Measurements from ENCODE around the gene ECSCR. TPM values are rescaled to one million over a fixed set of nuclear protein-coding genes. Genes with fewer than 3 reads are reported as not detected.
"Not testable (repeated sequence)": the region's sequence is repeated elsewhere in the genome, so short reads cannot be mapped to it uniquely, and the experiment has no call there.

ECSCR gene, protein sequence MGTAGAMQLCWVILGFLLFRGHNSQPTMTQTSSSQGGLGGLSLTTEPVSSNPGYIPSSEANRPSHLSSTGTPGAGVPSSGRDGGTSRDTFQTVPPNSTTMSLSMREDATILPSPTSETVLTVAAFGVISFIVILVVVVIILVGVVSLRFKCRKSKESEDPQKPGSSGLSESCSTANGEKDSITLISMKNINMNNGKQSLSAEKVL
- not detected for polyA plus RNA-seq (2012; ENCODE audit: missing spikeins)

DNA sequence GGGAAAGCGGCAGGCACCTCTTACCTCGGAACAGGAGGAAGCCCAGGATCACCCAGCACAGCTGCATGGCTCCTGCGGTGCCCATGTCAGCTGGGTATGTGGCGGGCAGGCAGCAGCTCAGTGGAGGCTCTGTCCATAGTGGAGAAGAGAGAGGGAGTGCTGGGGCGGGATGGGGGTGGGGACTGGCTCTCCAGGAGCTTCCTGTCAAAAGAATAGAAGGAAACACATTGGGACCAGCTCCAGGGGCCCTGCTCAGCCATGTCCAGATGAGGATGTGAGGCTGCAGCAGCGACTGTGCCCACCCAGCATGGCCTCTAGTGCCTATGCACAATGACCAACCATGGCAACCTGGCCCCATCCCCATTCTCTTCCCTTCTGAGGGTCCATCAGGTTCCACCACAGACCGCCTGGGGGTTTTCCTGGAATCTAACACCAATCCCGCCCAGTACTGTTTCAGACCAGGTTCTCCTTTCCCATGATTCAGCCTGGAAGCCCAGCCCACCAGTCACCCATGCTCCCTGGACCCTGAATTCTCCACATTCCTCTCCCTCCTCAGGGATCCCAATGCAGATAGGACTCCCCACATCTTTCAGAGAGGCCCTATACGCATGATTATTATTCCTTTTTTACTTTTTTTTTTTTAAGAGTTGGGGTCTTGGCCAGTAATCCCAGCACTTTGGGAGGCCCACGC lies at the start of gene ECSCR:
Gene ECSCR (minus strand): TSS at position 158 of the 691 bp plus-strand sequence. CDS start 73 bp downstream, at position 85.
- DNase-seq (ENCODE audit: insufficient read length): no peak
- no peak for TF ChIP-seq TAF1 (IDR thresholded peaks at IDR 0.05; ENCODE audit: borderline replicate concordance, low read depth, low read length)
- no peak for TF ChIP-seq POLR2AphosphoS5 (IDR thresholded peaks at IDR 0.05; ENCODE audit: low read depth, low read length)
- no peak for TF ChIP-seq POLR2A (IDR thresholded peaks at IDR 0.05; ENCODE audit: low read depth, low read length)
- FAIRE-seq: no peak

DNA sequence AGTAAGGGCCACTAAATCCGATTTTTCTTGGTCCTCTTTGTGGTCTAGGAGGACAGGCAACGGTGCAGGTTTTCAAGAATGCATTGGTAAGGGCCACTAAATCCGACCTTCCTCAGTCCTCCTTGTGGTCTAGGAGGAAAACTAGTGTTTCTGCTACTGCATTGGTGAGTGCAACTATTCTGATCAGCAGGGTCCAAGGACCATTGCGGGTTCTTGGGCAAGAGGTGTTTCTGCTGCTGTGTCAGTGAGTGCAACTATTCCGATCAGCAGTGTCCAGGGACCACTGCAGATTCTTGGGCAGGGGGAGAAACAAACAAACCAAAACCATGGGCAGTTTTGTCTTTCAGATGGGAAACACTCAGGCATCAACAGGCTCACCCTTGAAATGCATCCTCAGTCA lies 42.2 kb upstream of the ECSCR start:
- not testable (repeated sequence) for DNase-seq (ENCODE audit: insufficient read length); FAIRE-seq

DNA sequence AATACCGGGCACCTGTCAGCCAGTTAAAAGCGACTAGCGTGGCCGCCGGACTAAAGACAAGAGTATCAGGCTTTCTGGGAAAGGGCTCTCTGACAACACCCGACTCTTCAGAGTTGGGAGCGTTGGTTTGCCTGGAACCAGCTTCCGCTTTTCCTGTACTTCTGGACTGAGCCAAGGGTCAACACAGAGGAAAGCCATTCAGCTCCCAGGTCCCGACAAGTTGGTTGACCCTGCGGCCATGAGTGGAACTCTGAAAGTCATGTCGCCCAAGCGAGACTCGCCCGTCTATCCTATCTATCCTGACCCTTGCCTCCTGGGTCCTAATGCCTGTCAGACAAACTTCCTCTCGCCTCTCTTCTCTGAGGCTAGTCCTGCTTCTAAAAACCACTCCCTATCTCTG lies 41.3 kb upstream of the ECSCR start:
- DNase-seq (ENCODE audit: insufficient read length); FAIRE-seq: not testable (repeated sequence)

DNA sequence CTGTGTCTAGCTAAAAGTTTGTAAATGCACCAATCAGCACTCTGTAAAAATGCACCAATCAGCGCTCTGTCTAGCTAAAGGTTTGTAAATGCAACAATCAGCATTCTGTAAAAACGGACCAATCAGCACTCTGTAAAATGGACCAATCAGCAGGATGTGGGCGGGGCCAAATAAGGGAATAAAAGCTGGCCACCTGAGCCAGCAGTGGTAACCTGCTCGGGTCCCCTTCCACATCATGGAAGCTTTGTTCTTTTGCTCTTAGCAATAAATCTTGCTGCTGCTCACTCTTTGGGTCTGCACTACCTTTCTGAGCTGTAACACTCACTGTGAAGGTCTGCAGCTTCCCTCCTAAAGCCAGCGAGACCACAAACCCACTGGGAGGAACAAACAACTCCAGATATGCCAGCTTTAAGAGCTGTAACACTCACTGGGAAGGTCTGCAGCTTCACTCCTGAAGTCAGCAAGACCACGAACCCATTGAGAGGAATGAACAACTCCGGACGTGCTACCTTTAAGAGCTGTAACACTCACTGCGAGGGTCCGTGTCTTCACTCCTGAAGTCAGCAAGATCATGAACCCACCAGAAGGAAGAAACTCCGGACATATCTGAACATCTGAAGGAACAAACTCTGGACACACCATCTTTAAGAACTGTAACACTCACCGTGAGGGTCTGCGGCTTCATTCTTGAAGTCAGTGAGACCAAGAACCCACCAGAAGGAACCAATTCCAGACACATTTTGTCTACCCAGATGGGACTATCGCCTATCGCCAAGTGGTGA lies 40.7 kb upstream of the ECSCR start:
- FAIRE-seq; DNase-seq (ENCODE audit: insufficient read length): not testable (repeated sequence)

DNA sequence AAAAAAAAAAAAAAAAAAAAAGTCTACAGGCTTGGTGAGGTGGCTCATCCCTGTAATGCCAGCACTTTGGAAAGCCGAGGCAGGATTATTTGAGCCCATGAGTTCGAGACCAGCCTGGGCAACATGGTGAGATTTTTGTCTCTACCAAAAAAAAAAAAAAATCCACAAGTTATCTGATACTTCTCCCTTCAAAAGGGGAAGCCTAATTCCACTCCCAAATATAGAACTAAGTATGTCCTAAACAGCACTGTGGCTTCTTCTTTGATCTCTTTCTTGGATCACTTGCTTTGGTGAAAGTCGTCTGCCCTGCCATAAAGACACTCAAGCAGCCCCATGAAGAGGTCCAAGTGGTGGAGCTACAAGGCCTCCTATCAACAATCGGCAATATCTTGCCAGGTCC lies 38.8 kb upstream of the ECSCR start:
- FAIRE-seq (no peak), DNase-seq (ENCODE audit: insufficient read length) (no peak)
- TF ChIP-seq POLR2AphosphoS5 (IDR thresholded peaks at IDR 0.05; ENCODE audit: low read depth, low read length) (no peak), POLR2A (IDR thresholded peaks at IDR 0.05; ENCODE audit: low read depth, low read length) (no peak), TAF1 (IDR thresholded peaks at IDR 0.05; ENCODE audit: borderline replicate concordance, low read depth, low read length) (no peak)

DNA sequence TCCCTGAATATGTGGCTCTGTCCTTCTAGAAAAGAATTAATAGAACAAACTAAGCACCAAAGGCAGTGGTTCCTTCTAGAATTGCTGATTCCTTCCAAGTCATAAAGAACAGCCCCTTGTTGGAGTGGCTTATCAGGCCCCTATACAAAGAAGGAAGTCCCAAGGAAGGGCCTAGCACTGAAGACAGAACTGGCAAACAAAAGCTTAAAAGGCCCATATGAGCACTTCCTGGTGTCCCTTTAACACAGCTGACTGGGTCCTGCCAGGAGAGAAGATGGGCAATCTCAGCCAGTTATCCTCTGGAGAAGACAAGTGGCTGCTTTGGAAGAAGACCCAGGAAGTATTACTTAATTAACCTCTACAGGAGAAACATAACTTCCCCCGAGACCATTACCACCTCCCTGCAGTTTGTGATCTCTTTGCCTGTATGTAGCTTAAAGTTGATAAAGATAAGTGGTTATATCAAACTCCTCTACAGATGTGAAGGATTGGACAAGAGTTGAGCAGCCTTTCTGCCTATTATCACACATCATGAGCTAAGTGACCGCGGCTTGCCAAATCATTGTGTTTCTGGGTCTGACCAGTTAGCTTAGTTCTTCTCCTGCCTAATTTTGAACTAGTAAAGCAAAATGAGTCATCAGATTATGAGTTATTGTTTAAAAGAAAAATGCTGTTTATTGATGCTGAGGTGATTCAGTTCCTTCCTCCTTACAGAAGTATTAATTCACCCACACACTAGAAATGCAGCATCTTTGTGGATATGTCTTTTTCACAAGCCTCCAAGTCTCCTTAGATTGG lies 33.3 kb upstream of the ECSCR start:
- no peak for TF ChIP-seq TAF1 (IDR thresholded peaks at IDR 0.05; ENCODE audit: borderline replicate concordance, low read depth, low read length)
- no peak for TF ChIP-seq POLR2A (IDR thresholded peaks at IDR 0.05; ENCODE audit: low read depth, low read length)
- TF ChIP-seq POLR2AphosphoS5 (IDR thresholded peaks at IDR 0.05; ENCODE audit: low read depth, low read length): no peak
- FAIRE-seq (no peak), DNase-seq (ENCODE audit: insufficient read length) (no peak)

DNA sequence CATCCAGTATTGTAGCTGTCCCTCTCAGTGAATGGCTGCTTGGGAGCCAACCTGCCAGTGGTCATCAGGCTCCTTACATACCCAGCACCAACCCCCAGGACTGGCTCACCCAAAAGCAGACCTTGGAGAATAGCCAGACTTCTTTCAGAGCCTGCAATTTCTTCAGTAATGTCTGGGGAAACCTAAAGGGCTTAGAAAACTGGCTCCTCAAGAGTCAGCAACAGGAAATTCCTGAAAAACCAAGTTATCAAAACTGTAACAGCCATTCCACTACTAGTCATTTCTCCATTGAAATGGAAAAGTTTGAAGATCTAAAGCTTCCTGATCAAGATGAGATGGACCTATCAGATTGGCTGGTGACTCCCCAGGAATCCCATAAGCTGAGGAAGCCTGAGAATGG lies 32.3 kb upstream of the ECSCR start:
- no peak for DNase-seq (ENCODE audit: insufficient read length)
- no peak for TF ChIP-seq POLR2AphosphoS5 (IDR thresholded peaks at IDR 0.05; ENCODE audit: low read depth, low read length)
- TF ChIP-seq TAF1 (IDR thresholded peaks at IDR 0.05; ENCODE audit: borderline replicate concordance, low read depth, low read length): no peak
- no peak for TF ChIP-seq POLR2A (IDR thresholded peaks at IDR 0.05; ENCODE audit: low read depth, low read length)
- no peak for FAIRE-seq

DNA sequence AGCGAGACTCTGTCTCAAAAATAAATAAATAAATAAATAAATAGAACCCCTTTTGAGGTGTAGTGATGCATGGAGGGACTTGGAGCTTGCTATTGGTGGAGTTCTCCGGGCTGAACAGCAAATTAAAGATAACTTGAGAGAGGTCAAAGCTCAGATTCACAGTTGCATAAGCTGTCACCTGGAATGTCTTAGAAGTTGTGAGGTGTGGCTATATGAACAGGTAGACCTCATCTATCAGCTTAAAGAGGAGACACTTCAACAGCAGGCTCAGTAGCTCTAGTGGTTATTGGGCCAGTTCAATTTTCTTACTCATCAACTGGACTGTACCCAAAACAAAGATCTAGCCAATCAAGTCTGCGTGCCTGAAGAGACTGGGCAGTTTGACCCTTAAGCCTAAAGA lies 31.7 kb upstream of the ECSCR start:
- TF ChIP-seq POLR2AphosphoS5 (IDR thresholded peaks at IDR 0.05; ENCODE audit: low read depth, low read length) (no peak), POLR2A (IDR thresholded peaks at IDR 0.05; ENCODE audit: low read depth, low read length) (no peak)
- FAIRE-seq (no peak), DNase-seq (ENCODE audit: insufficient read length) (no peak)

DNA sequence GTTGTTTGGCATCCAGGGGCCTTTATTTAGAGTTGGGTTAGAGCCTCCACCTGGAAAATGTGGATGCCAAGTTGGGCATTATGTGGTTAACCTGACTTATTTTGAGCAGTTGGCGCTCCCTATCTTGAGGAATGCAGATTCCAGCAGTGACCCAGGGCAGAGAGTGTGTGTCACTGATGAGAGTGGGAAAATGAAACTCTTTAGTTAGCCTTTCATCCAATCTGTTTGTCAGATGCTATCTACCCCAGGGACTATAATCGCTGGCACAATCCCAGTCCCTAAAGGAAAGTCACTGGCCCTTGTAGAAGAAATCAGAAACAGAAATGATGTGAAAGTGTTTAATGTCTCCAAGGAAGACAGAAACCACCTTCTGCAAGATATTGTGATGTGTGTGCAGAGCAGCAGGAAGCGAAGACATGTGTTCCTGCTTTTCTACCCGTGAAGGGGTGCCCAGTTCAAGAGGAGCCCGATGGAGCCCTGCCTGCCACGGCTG lies 30.2 kb upstream of the ECSCR start:
- DNase-seq (ENCODE audit: insufficient read length) (no peak), FAIRE-seq (no peak)
- TF ChIP-seq TAF1 (IDR thresholded peaks at IDR 0.05; ENCODE audit: borderline replicate concordance, low read depth, low read length) (no peak), POLR2A (IDR thresholded peaks at IDR 0.05; ENCODE audit: low read depth, low read length) (no peak), POLR2AphosphoS5 (IDR thresholded peaks at IDR 0.05; ENCODE audit: low read depth, low read length) (no peak)

DNA sequence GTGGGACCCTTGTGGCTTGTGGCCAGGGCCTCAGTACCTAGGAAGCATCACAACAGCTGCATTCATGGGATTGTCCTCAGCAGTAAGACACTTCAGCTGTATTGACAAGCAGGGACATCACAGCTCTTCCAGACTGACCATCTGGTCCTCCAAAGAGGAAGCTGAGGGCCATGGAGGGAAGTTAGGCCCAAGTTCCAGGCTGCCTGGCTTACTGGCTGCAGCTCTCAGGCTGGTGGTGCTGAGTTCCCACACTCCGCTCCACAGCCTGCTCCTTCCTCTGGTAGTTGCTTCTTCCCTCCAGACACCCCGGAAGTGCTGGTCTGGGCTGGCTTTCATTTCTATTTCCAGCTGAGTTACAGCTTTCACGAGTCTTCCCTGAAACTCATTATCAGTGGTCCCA lies 25.7 kb upstream of the ECSCR start:
- peak; percentile 60 for FAIRE-seq
- 0 out of 2 replicates have a peak, but pooled peaks have one; percentile 37 for TF ChIP-seq TAF1 (IDR thresholded peaks at IDR 0.05; ENCODE audit: borderline replicate concordance, low read depth, low read length)
- TF ChIP-seq POLR2AphosphoS5 (IDR thresholded peaks at IDR 0.05; ENCODE audit: low read depth, low read length): no peak
- DNase-seq (ENCODE audit: insufficient read length): no peak

DNA sequence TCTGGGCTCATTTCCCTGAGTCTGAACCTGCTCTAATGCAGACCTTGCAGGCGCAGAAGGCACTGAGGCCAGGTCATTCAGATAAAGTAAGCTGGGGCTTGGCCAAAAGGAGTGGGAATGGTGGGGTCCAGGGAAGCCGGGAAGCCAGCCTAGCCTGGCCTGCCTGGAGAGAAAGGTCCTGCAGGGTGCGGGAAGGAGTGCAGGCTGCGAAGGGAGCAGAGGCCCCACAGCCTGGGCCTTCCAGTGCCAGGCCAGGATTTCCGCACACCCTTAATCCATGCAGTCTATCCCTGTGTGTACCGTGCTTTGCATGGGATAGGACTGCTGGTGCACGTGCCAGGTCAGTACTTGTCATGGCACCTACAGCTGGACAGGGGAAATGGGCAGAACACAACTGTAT lies 23.7 kb upstream of the ECSCR start:
- FAIRE-seq (no peak), DNase-seq (ENCODE audit: insufficient read length) (no peak)
- TF ChIP-seq TAF1 (IDR thresholded peaks at IDR 0.05; ENCODE audit: borderline replicate concordance, low read depth, low read length) (no peak), POLR2A (IDR thresholded peaks at IDR 0.05; ENCODE audit: low read depth, low read length) (no peak), POLR2AphosphoS5 (IDR thresholded peaks at IDR 0.05; ENCODE audit: low read depth, low read length) (no peak)

DNA sequence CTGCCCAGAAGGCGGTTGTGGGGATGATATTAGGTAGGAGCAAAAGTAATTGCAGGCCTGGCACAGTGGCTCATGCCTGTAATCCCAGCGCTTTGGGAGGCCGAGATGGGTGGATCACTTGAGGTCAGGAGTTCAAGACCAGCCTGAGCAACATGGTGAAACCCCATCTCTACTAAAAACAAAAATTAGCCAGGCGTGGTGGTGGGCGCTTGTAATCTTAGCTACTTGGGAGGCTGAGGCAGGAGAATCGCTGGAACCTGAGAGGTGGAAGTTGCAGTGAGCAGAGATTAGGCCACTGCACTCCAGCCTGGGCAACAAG lies 20.3 kb upstream of the ECSCR start:
- FAIRE-seq; DNase-seq (ENCODE audit: insufficient read length): not testable (repeated sequence)
